WI38 (cell line): ENCODE results near the gene TFB2M.

Source experiments
- H3K4me3 ChIP-seq: 2 replicates; pipeline ENCODE4 v1.5.1; 2011; ENCODE audit warnings: low read depth, mild to moderate bottlenecking, control low read depth, low read length
- TF ChIP-seq, protein P1 (sequence below): IDR thresholded peaks from 2 replicates; pipeline ENCODE4 v1.5.1; 2012; ENCODE audit warnings: low read depth, mild to moderate bottlenecking, control low read depth, low read length

Gene TFB2M

DNA sequence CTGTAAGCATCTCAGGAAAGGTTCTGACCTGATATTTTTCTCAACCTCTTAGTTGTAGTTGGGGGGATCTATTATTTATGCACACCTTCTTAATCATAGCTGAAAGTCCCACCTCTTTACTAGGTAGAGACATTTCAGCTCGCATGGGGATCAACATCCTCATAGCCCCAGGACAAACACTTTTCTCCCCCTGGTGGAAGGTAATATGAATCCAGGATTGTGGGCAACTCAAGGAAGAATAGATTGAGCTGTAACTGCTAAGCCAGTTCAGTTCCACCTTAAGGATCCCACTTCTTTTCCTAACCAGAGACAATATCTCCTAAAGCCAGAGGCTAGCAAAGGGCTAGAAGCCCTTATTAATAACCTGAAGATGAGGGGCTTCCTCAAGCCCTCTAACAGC is 33.5 kb downstream of the TFB2M start:
- TF ChIP-seq, protein P1, sequence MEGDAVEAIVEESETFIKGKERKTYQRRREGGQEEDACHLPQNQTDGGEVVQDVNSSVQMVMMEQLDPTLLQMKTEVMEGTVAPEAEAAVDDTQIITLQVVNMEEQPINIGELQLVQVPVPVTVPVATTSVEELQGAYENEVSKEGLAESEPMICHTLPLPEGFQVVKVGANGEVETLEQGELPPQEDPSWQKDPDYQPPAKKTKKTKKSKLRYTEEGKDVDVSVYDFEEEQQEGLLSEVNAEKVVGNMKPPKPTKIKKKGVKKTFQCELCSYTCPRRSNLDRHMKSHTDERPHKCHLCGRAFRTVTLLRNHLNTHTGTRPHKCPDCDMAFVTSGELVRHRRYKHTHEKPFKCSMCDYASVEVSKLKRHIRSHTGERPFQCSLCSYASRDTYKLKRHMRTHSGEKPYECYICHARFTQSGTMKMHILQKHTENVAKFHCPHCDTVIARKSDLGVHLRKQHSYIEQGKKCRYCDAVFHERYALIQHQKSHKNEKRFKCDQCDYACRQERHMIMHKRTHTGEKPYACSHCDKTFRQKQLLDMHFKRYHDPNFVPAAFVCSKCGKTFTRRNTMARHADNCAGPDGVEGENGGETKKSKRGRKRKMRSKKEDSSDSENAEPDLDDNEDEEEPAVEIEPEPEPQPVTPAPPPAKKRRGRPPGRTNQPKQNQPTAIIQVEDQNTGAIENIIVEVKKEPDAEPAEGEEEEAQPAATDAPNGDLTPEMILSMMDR, result no peak
- no peak overlapping the region for H3K4me3 ChIP-seq

DNA sequence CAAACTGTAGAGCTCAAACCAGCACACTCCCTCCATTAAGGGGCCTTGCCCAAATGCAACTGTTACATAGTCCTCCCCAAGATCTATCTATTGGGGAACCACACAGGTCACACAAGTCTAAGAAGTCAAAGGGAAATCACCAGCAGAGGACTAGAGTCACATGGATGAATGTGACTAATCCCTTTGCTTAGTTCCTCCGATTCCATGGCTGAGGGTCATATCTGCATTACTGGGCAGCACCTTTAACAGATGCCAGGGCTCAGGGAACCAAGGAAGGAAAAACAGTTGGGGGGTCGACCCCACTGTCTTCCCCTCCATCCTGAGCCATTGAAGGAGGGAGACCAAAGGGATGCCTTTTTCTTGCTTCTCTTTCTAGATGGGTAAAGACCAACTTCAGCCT is 35.6 kb downstream of the TFB2M start:
- H3K4me3 ChIP-seq, result no peak overlapping the region
- TF ChIP-seq, protein P1, result no peak

DNA sequence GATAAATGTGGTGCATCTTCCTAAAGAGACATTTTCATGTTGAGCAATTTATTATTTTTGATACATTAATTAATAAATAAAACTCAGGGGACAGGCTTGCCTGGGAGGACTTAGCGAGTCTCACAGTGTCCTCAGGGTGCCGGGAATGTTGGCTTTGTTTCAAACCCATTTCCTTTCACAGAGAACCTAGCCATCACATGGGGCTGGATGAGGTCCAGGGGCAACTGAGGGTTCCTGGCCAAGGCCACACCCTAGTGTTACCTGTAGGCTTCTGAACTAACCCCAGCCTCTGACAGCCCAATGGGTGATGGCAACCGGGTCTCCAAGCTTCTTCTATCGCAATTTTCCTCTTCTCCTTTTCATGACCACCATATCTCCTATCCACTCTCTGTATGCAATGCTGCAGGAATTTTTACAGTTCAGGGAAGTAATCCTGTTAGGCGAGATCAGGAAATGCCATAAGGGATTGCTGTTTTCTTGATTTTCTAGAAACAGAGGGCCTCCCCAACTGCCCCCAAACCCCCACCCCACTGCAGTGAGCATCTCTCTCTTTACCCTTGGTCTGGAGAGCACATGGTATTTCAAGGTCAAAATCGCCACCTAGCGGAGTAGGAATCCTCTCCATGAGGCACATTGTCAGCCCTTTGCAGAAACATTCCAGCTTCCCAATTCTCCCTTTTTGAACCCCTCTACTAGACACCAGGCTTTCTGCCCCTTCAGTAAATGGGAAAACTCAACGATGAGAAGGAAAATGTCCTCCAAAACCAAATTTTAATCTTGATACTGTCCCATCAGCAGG is 36.9 kb downstream of the TFB2M start:
- H3K4me3 ChIP-seq, result no peak overlapping the region
- TF ChIP-seq, protein P1, result no peak

DNA sequence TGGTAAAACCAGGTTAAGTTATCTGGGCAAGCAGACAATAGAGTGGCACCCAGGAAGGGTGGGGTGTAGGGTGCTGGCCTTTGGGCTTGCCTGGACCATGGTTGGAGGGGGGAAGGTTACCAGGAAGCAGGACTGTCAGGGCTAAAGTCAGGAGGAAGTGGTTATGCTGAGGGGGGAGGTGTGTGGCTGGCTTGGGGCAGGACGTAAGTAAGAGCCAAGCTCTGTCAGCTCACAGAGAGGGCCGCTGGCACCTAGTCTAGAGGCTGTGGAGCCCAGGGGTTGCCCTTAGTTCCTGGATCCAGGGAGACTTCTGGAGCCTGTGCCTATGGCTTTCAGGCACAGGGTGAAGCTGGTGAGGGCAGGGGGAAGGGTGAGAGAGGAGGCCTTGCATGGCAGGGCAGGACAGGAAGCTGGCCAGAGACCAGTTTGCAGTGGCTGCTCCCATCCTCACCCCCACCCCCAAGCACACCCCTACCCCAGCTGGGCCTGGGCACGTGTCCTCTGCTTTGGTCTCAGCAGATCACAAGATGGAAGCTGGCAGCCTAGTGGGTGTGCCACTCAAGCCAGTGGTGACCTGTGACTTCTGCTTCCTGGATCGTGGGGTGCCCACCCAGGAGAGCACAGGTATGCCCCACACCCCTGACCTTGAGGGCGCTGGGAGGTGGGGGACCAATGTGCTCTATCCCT is 38.5 kb downstream of the TFB2M start:
- no peak overlapping the region for H3K4me3 ChIP-seq
- TF ChIP-seq, protein P1, result no peak

DNA sequence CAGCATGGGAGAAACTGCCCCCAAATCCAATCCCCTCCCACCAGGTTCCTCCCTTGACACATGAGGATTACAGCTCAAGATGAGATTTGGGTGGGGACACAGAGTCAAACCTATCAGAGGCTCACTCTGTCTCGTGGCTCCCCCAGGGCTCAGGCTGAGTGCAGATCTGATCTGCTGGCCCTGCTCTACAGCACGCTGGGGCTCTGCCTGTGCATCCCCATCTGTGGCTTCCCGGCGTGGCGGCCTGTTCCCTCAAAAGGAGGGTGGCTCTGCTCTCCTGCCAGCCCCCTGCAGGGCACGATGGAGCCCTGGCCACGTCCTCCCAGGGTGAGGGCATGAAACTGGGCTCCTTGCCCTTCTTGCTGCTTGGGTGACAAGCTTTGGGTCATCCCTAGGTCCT is 39.1 kb downstream of the TFB2M start:
- TF ChIP-seq, protein P1, result no peak
- H3K4me3 ChIP-seq, result no peak overlapping the region

DNA sequence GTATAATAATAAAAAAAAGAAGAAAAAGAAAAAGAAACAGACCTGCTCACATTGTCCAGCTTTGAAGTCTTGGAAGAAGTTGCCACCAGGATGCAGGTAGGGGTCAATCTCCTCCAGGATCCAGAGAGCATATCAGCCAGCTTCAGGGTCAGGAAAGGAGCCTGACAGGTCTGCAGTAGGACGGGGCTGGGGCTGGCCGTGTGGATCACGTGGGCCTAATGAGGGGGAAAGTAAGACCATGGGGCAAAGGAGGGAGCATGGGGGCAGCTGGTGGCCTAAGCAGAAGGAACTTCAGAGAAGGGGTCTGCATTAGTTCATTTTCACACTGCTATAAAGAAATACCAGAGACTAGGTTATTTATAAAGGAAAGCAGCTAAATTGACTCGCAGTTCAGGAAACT is 39.7 kb downstream of the TFB2M start:
- TF ChIP-seq, protein P1, result no peak
- H3K4me3 ChIP-seq, result no peak overlapping the region

DNA sequence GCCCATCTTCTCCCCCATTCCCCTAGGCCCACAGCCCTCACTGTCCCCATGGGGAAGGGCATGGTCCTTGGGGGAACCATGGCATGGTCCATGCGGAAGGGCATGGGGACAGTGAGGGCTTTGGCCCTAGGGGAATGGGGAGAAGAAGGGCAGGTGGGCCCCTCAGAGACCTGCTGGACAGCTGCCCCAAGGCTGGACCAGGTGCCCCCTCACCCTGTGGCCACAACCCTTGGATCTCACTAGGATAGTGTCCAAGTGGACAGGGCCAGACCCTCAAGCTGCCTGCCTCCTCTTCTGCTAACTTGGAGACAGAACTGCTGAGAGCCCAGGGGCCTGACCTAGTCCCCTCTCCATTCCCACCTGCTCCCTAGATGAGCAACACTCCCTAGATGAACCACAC is 46.5 kb downstream of the TFB2M start:
- H3K4me3 ChIP-seq, result no peak overlapping the region
- TF ChIP-seq, protein P1, result no peak
